ENCODE results near the gene ADCY2. TPM values are rescaled to one million over a fixed set of nuclear protein-coding genes. Genes with fewer than 3 reads are reported as not detected.
A peak's percentile ranks its signal among the peaks of the same experiment; 100 is the strongest.

Gene ADCY2
- total and polyA plus RNA-seq, 9 of the 15 experiments (the other 6 are each of a cell fraction or from before 2014, with no cell fraction given): 0.01 to 0.15 (median 0.03) TPM; not detected in 5

GRCh38 chr5:7745882-7746610, 350.1 kb downstream of the ADCY2 start:
- Histone ChIP-seq H3K27me3 (ENCODE audit: control insufficient read depth in 2 of 2, insufficient read depth in 2 of 2, low read length in 2 of 2) (no peaks in the 10 kb centered on the region), H3K36me3 (ENCODE audit: control insufficient read depth, insufficient read depth, low read length) (no peaks in the 10 kb centered on the region), H3K4me3 (no peak overlapping the region), H4K20me1 (replicated peaks; ENCODE audit: control insufficient read depth, insufficient read depth, low read length) (no peaks in the 10 kb centered on the region), H2AFZ (ENCODE audit: low read depth, low read length) (no peak overlapping the region; the same call in 1 of the 2 replicates), H3K79me2 (ENCODE audit: control insufficient read depth, insufficient read depth, low read length) (no peaks in the 10 kb centered on the region), H3K9ac (ENCODE audit: insufficient read depth in 1 of 2, low read depth in 2 of 2, low read length in 2 of 2) (no peak overlapping the region), H3K4me1 (replicated peaks in 1 of 2; ENCODE audit: control insufficient read depth in 2 of 2, insufficient read depth in 2 of 2, low read length in 2 of 2) (no peaks in the 10 kb centered on the region), H3K9me3 (replicated peaks; ENCODE audit: control insufficient read depth, insufficient read depth, low read depth, low read length) (no peaks in the 10 kb centered on the region), H3K9me1 (ENCODE audit: control insufficient read depth, insufficient read depth, low read length) (no peaks in the 10 kb centered on the region), H3K4me2 (ENCODE audit: insufficient read depth, low read length) (no peak overlapping the region), H3K27ac (ENCODE audit: extremely low read depth, low read depth, low read length) (no peak overlapping the region)
- POLR2A ChIA-PET: no interaction called here
- CTCF ChIA-PET (ENCODE audit: low intra/inter-chr PET ratio): interaction anchor here (0.6 to 0.9 kb wide), 2 partner anchors 484 to 981 kb away, joined by 3 read pairs; no protein-coding TSS in a partner anchor
- peak; percentile 88 for FAIRE-seq
- peak; percentile 95 for ATAC-seq
- in situ Hi-C loops (cut with MboI): no loop called here
- BruUV-seq (replicated peaks): no TSS peak
- 4% methylated on average over 11 of the region's 11 CpGs for WGBS (ENCODE audit: insufficient coverage, low coverage, missing lambda C conversion rate)
- peak; percentile 63 to 80 (median 66) for DNase-seq (ENCODE audit: extremely low read depth in 1 of 4, low spot score in 3 of 4)
- intact Hi-C loops (cut with micrococcal nuclease): loop anchor here (2.0 to 10.0 kb wide), 5 partner anchors 71 to 979 kb away; partner anchors contain the start of gene ADCY2
- TF ChIP-seq TFAM (CRISPR knock-in tag; conservative IDR thresholded peaks at IDR 0.05) (no peak), REST (IDR thresholded peaks at IDR 0.05; ENCODE audit: borderline replicate concordance) (peak; percentile 63; the same call in 1 of the 2 replicates), REST (CRISPR knock-in tag; IDR thresholded peaks at IDR 0.05; ENCODE audit: low read depth) (no peak), RAD21 (CRISPR knock-in tag; conservative IDR thresholded peaks at IDR 0.05 in 1 of 2, IDR thresholded peaks at IDR 0.05 in 1 of 2) (peak; percentile 67 to 82), ZNF384 (IDR thresholded peaks at IDR 0.05; ENCODE audit: low read depth, low read length) (peak; percentile 33; the same call in 1 of the 2 replicates), CLOCK (CRISPR knock-in tag; IDR thresholded peaks at IDR 0.05; ENCODE audit: borderline replicate concordance) (no peak), CTCF (IDR thresholded peaks at IDR 0.05 in 2 of 3, conservative IDR thresholded peaks at IDR 0.05 in 1 of 3; ENCODE audit: insufficient read depth in 2 of 3, low read depth in 1 of 3, low read length in 3 of 3) (peak; percentile 72 to 90 (median 87))

All from K562 (cell line).